ENCODE results near the gene CNTNAP2.

DNA sequence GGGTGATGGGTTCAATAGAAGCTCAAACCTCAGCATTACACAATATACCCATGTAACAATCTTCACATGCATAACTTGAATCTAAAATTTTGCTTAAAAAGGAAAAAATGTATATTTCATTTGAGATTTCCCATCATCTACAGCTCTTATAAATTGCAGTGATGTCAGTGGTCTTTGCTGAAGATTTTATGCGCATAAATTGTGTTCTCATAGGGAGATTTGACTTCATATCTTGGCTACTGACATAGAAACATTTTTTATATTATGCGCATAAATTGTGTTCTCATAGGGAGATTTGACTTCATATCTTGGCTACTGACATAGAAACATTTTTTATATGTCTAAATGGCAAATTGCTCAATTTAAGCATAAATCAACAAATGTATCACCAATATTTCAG, 1348.6 kb downstream of the CNTNAP2 start:
- TF ChIP-seq SPI1 (IDR thresholded peaks at IDR 0.05; ENCODE audit: low read depth, low read length) (no peak), POLR2A (IDR thresholded peaks at IDR 0.05; ENCODE audit: low read depth, low read length) (no peak), TAF1 (IDR thresholded peaks at IDR 0.05; ENCODE audit: low read depth, low read length) (no peak), POLR2AphosphoS5 (IDR thresholded peaks at IDR 0.05; ENCODE audit: low read depth, low read length) (no peak), PAX5 (IDR thresholded peaks at IDR 0.05; ENCODE audit: insufficient read depth, low read length, severe bottlenecking) (no peak), POU2F2 (IDR thresholded peaks at IDR 0.05; ENCODE audit: low read depth, low read length) (no peak)
